ENCODE measurements around the gene PTAR1. TPM values are rescaled to one million over a fixed set of nuclear protein-coding genes. Genes with fewer than 3 reads are reported as not detected.

The PTAR1 gene
- total RNA-seq, 2 experiments from 2014 or later = 65.9 to 67.1 TPM

DNA sequence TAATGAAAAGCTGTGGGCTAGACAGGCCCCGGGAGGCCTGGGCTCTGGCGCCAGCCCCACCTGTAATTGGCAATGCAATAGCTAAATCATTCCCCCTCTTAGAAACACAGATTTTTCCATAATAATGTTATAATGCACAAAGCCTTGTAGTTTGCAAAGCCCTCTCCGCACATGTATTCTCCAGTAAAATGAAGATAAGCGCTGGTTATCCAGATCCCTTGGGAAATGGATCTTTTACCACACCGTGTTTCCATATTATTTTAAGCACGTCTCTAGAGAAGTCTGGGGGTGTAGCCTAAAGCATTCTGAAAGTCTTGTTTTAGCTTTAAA lies 86.5 kb downstream of the PTAR1 start:
- intact Hi-C loops (cut with DNase I, micrococcal nuclease) = loop anchor here (1.0 to 10.0 kb wide), 8 partner anchors 84 to 582 kb away; partner anchors contain the start of gene SMC5 (in 1 of the 2)
- Mint-ChIP-seq H3K27me3 (peaks cover 33% of the 10 kb centered on the region), H3K9me3 (no peaks in the 10 kb centered on the region), H3K4me3 (peak overlapping the region; percentile 89), H3K36me3 (ENCODE audit: low read depth) (no peaks in the 10 kb centered on the region), H3K27ac (no peak overlapping the region), H3K4me1 (ENCODE audit: low read depth) (peaks cover 20% of the 10 kb centered on the region)
- no peak for DNase-seq
- H3K9me3 ChIP-seq (ENCODE audit: control insufficient read depth in 1 of 2, insufficient read depth in 1 of 2, low read length in 2 of 2) = no peaks in the 10 kb centered on the region
- peak overlapping the region; percentile 74 for H3K4me3 ChIP-seq (ENCODE audit: low read length)
- ChIA-PET POLR2A (interaction anchor here (1.9 kb wide), 1 partner anchor 85 kb away, joined by 8 read pairs; no protein-coding TSS in a partner anchor), CTCF (interaction anchor here (1.3 to 1.7 kb wide), 2 partner anchors 11 to 638 kb away, joined by 3 to 4 read pairs; partner anchors contain the start of gene FXN)
- no peak for ATAC-seq (ENCODE audit: poor library complexity)
- TF ChIP-seq, protein P1, sequence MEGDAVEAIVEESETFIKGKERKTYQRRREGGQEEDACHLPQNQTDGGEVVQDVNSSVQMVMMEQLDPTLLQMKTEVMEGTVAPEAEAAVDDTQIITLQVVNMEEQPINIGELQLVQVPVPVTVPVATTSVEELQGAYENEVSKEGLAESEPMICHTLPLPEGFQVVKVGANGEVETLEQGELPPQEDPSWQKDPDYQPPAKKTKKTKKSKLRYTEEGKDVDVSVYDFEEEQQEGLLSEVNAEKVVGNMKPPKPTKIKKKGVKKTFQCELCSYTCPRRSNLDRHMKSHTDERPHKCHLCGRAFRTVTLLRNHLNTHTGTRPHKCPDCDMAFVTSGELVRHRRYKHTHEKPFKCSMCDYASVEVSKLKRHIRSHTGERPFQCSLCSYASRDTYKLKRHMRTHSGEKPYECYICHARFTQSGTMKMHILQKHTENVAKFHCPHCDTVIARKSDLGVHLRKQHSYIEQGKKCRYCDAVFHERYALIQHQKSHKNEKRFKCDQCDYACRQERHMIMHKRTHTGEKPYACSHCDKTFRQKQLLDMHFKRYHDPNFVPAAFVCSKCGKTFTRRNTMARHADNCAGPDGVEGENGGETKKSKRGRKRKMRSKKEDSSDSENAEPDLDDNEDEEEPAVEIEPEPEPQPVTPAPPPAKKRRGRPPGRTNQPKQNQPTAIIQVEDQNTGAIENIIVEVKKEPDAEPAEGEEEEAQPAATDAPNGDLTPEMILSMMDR (IDR thresholded peaks at IDR 0.05) = no peak
- H3K4me1 ChIP-seq (ENCODE audit: insufficient read depth, low read length) = peaks cover 17% of the 10 kb centered on the region
- H3K27me3 ChIP-seq (ENCODE audit: control insufficient read depth in 1 of 2, insufficient read depth in 2 of 2, low read length in 2 of 2) = peaks cover 0 to 7% of the 10 kb centered on the region in 2 experiments
- H3K27ac ChIP-seq (ENCODE audit: low read depth in 1 of 2, low read length in 2 of 2) = no peak overlapping the region
- H3K36me3 ChIP-seq (ENCODE audit: insufficient read depth, low read length) = no peaks in the 10 kb centered on the region

DNA sequence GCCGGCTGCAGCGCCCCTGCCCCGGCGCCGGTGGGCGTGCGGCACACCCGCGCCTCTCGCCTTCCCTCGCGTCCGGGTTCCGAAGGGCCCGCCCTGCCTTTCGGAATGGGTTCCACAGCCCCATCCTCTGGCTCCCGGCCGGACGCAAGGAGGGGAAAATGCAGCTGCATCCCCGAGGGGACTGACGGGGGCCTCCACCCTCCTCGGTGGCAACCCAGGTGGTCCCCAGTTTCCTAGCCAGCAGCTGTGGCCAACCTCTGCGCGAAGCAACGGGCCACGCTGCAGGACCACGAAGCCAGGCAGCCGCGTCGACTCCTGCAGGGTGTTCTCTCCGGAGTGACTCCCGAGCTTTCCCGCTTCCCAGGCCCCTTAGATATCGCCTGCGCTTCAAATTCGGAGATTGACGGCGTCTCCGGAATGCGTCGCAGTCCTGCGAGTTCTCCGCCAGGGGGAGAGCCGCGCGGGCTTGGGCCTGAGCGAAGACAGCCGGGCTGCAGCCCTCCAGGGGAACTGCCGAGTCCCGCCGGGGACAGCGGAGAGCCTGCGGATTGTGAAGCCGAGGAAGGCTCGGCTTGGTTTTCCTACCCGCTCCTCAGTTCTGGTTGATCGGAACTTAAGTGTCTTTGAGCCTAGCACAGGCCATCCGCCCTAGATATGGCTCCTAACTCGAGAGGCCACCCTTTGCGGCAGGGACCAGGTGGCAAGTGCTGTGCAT lies 87.1 kb downstream of the PTAR1 start:
- DNase-seq = peak; percentile 47 to 81 (median 61)
- ChIA-PET POLR2A (interaction anchor here (0.7 to 1.9 kb wide), 2 partner anchors 86 to 87 kb away, joined by 3 to 8 read pairs; partner anchors contain the start of gene PTAR1), CTCF (interaction anchor here (0.8 to 1.7 kb wide), 5 partner anchors 11 to 637 kb away, joined by 3 to 4 read pairs (median 3); partner anchors contain the start of genes FXN and PTAR1)
- TF ChIP-seq, protein P1 (IDR thresholded peaks at IDR 0.05) = peak; percentile 81
- H3K9me3 ChIP-seq (ENCODE audit: control insufficient read depth in 1 of 2, insufficient read depth in 1 of 2, low read length in 2 of 2) = no peaks in the 10 kb centered on the region
- Mint-ChIP-seq H3K27ac (no peak overlapping the region), H3K36me3 (ENCODE audit: low read depth) (no peaks in the 10 kb centered on the region), H3K4me3 (peak overlapping the region; percentile 89), H3K27me3 (peaks cover 33% of the 10 kb centered on the region), H3K4me1 (ENCODE audit: low read depth) (peaks cover 20% of the 10 kb centered on the region), H3K9me3 (no peaks in the 10 kb centered on the region)
- no peaks in the 10 kb centered on the region for H3K36me3 ChIP-seq (ENCODE audit: insufficient read depth, low read length)
- peaks cover 17% of the 10 kb centered on the region for H3K4me1 ChIP-seq (ENCODE audit: insufficient read depth, low read length)
- peaks cover 0 to 8% of the 10 kb centered on the region in 2 experiments for H3K27me3 ChIP-seq (ENCODE audit: control insufficient read depth in 1 of 2, insufficient read depth in 2 of 2, low read length in 2 of 2)
- intact Hi-C loops (cut with DNase I, micrococcal nuclease) = loop anchor here (1.0 to 10.0 kb wide), 8 partner anchors 85 to 582 kb away; partner anchors contain the start of gene SMC5 (in 1 of the 2)
- no peak overlapping the region for H3K27ac ChIP-seq (ENCODE audit: low read depth in 1 of 2, low read length in 2 of 2)
- peak overlapping the region; percentile 74 for H3K4me3 ChIP-seq (ENCODE audit: low read length)
- ATAC-seq (ENCODE audit: poor library complexity) = peak; percentile 86

DNA sequence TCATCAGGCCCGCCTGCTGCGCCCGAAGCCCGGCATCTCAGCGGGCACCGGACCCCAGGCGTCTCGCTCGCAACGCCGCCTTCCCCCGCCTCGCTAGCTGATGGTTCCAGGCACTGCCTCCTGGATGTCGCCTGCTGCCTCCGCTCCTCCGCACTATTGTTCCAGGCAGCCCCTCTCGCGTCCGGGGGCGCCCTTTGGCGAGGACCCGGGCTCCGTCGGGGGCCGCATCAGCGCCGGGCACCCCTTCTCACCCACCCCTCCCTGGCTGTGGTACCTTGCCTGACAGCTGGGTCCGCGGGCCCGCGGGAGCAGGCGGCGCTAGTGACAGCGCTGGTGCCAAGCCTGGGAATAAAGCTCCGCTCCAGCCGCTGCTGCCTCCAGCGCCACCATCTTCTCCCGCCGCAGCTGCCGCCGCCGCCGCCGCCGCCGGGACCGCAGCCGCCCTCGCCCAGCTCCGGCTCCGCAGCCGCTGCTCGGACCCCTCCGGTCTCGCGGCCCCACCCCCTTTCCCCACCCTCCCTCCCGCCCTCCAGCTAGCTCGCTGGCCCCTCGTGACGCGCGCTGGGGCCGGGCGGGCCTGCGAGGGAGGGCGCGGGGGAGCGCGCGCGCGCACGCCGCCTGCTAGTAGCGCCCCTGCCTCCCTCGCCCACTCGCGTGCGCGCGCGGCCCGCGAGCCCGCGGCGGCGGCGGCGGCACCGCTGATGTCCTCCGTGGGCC lies 87.8 kb downstream of the PTAR1 start, which contains the start of gene APBA1:
Gene APBA1, minus strand, starts transcription at position 493 of the 717 bp plus-strand sequence.
- POLR2A ChIA-PET = interaction anchor here (0.7 to 1.9 kb wide), 2 partner anchors 86 to 88 kb away, joined by 3 to 8 read pairs; partner anchors contain the start of gene PTAR1
- no peaks in the 10 kb centered on the region for H3K36me3 ChIP-seq (ENCODE audit: insufficient read depth, low read length)
- H3K4me3 ChIP-seq (ENCODE audit: low read length) = peak within 1 kb of the TSS; percentile 74
- H3K4me3 Mint-ChIP-seq = peak within 1 kb of the TSS; percentile 89
- H3K27ac Mint-ChIP-seq = no peak within 1 kb of the TSS
- intact Hi-C loops (cut with DNase I, micrococcal nuclease) = loop anchor here (2.0 to 10.0 kb wide), 7 partner anchors 85 to 583 kb away; partner anchors contain the start of gene SMC5 (in 1 of the 2)
- H3K27ac ChIP-seq (ENCODE audit: low read depth in 1 of 2, low read length in 2 of 2) = no peak within 1 kb of the TSS
- H3K4me1 Mint-ChIP-seq (ENCODE audit: low read depth) = peaks cover 20% of the 10 kb centered on the region
- H3K27me3 Mint-ChIP-seq = peaks cover 33% of the 10 kb centered on the region
- no peaks in the 10 kb centered on the region for H3K9me3 Mint-ChIP-seq
- H3K36me3 Mint-ChIP-seq (ENCODE audit: low read depth) = no peaks in the 10 kb centered on the region
- H3K9me3 ChIP-seq (ENCODE audit: control insufficient read depth in 1 of 2, insufficient read depth in 1 of 2, low read length in 2 of 2) = no peaks in the 10 kb centered on the region
- CTCF ChIA-PET = interaction anchor here (0.8 to 1.7 kb wide), 5 partner anchors 10 to 636 kb away, joined by 3 to 4 read pairs (median 3); partner anchors contain the start of genes FXN and PTAR1
- peaks cover 17% of the 10 kb centered on the region for H3K4me1 ChIP-seq (ENCODE audit: insufficient read depth, low read length)
- DNase-seq = peak in 13 of 14 experiments; percentile 13 to 80 (median 36)
- H3K27me3 ChIP-seq (ENCODE audit: control insufficient read depth in 1 of 2, insufficient read depth in 2 of 2, low read length in 2 of 2) = peaks cover 0 to 8% of the 10 kb centered on the region in 2 experiments
- TF ChIP-seq, protein P1 (IDR thresholded peaks at IDR 0.05) = no peak
- ATAC-seq (ENCODE audit: poor library complexity) = peak; percentile 52

Data from CD4-positive, alpha-beta T cell (primary cell).